HCT116 (cell line): Measurements from ENCODE around the gene KCTD10. TPM values are rescaled to one million over a fixed set of nuclear protein-coding genes. Genes with fewer than 3 reads are reported as not detected.

Experiments used
- ATAC-seq: fragments of 200-7000 bp; cut with Tn5 transposase; 2 replicates; pipeline ENCODE4 v1.9.1; 2020; ENCODE audit warnings: mild to moderate bottlenecking, moderate library complexity
- BruUV-seq: library from RNA; stranded (reverse); fragments of 400-500 nt; replicated peaks from 2 replicates; lab custom pipeline; 2021; lab: Mats Ljungman, UMichigan
- CTCF ChIA-PET: fragments of 300-600 bp; sonication (Branson Sonifier 250); formaldehyde crosslinking; loops from one replicate; lab custom pipeline; 2021; ENCODE audit warnings: antibody characterized with exemption; lab: Charles Lee
- POLR2A ChIA-PET: fragments of 300-600, 350-600 bp; sonication (Branson Sonifier 250); formaldehyde crosslinking; loops from one replicate; lab custom pipeline; 2021; ENCODE audit warnings: antibody characterized with exemption; lab: Charles Lee
- RAD21 ChIA-PET, 2 experiments: fragments of 300-600 bp; sonication (Branson Sonifier 250); formaldehyde crosslinking; loops; one replicate each; lab custom pipeline; 2023; ENCODE audit warnings: low total read pairs in 2 of 2; ENCODE audit not compliant: uncharacterized antibody in 2 of 2, unreplicated experiment in 2 of 2, low non-redundant PET in 1 of 2; lab: Charles Lee
- DNase-seq: peaks from one replicate; pipeline ENCODE4 v3.0.0-alpha.2; 2010; ENCODE audit warnings: low read depth, low spot score
- H2AFZ ChIP-seq: fragments of 200-600 bp; shearing (Covaris generic), sonication (generic); 2 replicates; pipeline ENCODE4 v1.6.1; 2017; ENCODE audit warnings: low read depth, mixed run types, mixed read lengths, antibody characterized with exemption, low read length; ENCODE audit not compliant: poor library complexity, severe bottlenecking
- H3K27ac ChIP-seq: 2 replicates; pipeline ENCODE4 v1.5.1; 2012; ENCODE audit warnings: low read depth, low read length
- H3K27me3 ChIP-seq: fragments of 200-600 bp; sonication (generic); 2 replicates; pipeline ENCODE4 v1.6.1; 2016; ENCODE audit warnings: mixed run types, low read length, mixed read lengths; ENCODE audit not compliant: insufficient read depth
- H3K36me3 ChIP-seq, 2 experiments: fragments of 200-500 bp in 1 of 2; fragments of 200-600 bp in 1 of 2; sonication (Bioruptor generic) in 1 of 2; sonication (generic) in 1 of 2; 2 replicates each; pipeline versions ENCODE4 v1.5.1 to v1.6.1; 2014 to 2016; ENCODE audit warnings: low read length in 2 of 2, inconsistent platforms in 1 of 2, mixed read lengths in 1 of 2, mixed run types in 1 of 2; ENCODE audit not compliant: insufficient read depth in 2 of 2, control insufficient read depth in 1 of 2
- H3K4me1 ChIP-seq, 2 experiments: fragments of 200-600 bp in 1 of 2; sonication (generic) in 1 of 2; 2 replicates each; pipeline versions ENCODE4 v1.5.1 to v1.6.1; 2012 to 2017; ENCODE audit warnings: low read length in 2 of 2, inconsistent platforms in 1 of 2, mild to moderate bottlenecking in 1 of 2, mixed read lengths in 1 of 2, mixed run types in 1 of 2, moderate library complexity in 1 of 2; ENCODE audit not compliant: insufficient read depth in 2 of 2, control insufficient read depth in 1 of 2
- H3K4me2 ChIP-seq: fragments of 200-600 bp; sonication (generic); 2 replicates; pipeline ENCODE4 v1.6.1; 2017; ENCODE audit warnings: mixed run types, low read length, mixed read lengths
- H3K4me3 ChIP-seq, 2 experiments: fragments of 200-600 bp in 1 of 2; sonication (generic) in 1 of 2; replicated peaks in 1 of 2; 2 replicates each; pipeline ENCODE4 v1.5.1; 2011 to 2016; ENCODE audit warnings: low read length in 2 of 2, control low read depth in 1 of 2, low read depth in 1 of 2, mild to moderate bottlenecking in 1 of 2, mixed read lengths in 1 of 2, mixed run types in 1 of 2
- H3K79me2 ChIP-seq: fragments of 200-600 bp; sonication (generic); 2 replicates; pipeline ENCODE4 v1.6.1; 2017; ENCODE audit warnings: mild to moderate bottlenecking, mixed run types, low read length, moderate library complexity, mixed read lengths; ENCODE audit not compliant: insufficient read depth
- H3K9ac ChIP-seq: fragments of 200-600 bp; sonication (generic); 2 replicates; pipeline ENCODE4 v1.6.1; 2016; ENCODE audit warnings: low read length, mixed read lengths
- H3K9me2 ChIP-seq: fragments of 200-600 bp; sonication (generic), shearing (Covaris generic); 2 replicates; pipeline ENCODE4 v1.6.1; 2017; ENCODE audit warnings: mixed run types, mild to moderate bottlenecking, moderate library complexity; ENCODE audit not compliant: insufficient read depth
- H3K9me3 ChIP-seq, 2 experiments: fragments of 200-500 bp in 1 of 2; fragments of 200-600 bp in 1 of 2; sonication (Bioruptor generic) in 1 of 2; sonication (generic) in 1 of 2; 2 replicates each; pipeline ENCODE4 v1.6.1; 2014 to 2017; ENCODE audit warnings: low read length in 2 of 2, mixed read lengths in 2 of 2, inconsistent platforms in 1 of 2, low read depth in 1 of 2, mild to moderate bottlenecking in 1 of 2, mixed run types in 1 of 2, moderate library complexity in 1 of 2; ENCODE audit not compliant: control insufficient read depth in 1 of 2, insufficient read depth in 1 of 2
- H4K20me1 ChIP-seq: fragments of 200-600 bp; sonication (generic), shearing (Covaris generic); 2 replicates; pipeline ENCODE4 v1.6.1; 2017; ENCODE audit warnings: mixed run types, mild to moderate bottlenecking, moderate library complexity; ENCODE audit not compliant: insufficient read depth
- CBX3 ChIP-seq: IDR thresholded peaks from 2 replicates; pipeline ENCODE4 v1.6.1; 2012; ENCODE audit warnings: low read depth
- EZH2 ChIP-seq: fragments of 200-600 bp; sonication (generic); IDR thresholded peaks from 2 replicates; pipeline ENCODE4 v1.6.1; 2017; ENCODE audit warnings: antibody characterized with exemption, mixed run types
- intact Hi-C: fragments of 100-400 bp; cut with micrococcal nuclease; formaldehyde crosslinking; loops from 2 replicates; pipeline ENCODE4 v1.10.0; 2022
- total RNA-seq: library from RNA; stranded (reverse); gene quantifications from one replicate; pipeline ENCODE4 v1.2.1, GENCODE V29; 2021; ENCODE audit not compliant: unreplicated experiment
- TF ChIP-seq, protein P1 (sequence below), 3 experiments: fragments of 200-600 bp in 1 of 3; sonication (generic) in 1 of 3; IDR thresholded peaks in 2 of 3; conservative IDR thresholded peaks in 1 of 3; 2 replicates each; pipeline ENCODE4 v1.5.1; 2012 to 2017; ENCODE audit warnings: low read depth in 2 of 3, low read length in 2 of 3, antibody characterized with exemption in 1 of 3, borderline replicate concordance in 1 of 3, control low read depth in 1 of 3, mild to moderate bottlenecking in 1 of 3, mixed read lengths in 1 of 3, mixed run types in 1 of 3, moderate library complexity in 1 of 3; ENCODE audit not compliant: insufficient read depth in 1 of 3
- TF ChIP-seq, protein P2 (sequence below): IDR thresholded peaks from 2 replicates; pipeline ENCODE4 v1.6.1; 2012

The KCTD10 gene
- total RNA-seq, 1 experiment from 2014 or later = 34.7 TPM

DNA sequence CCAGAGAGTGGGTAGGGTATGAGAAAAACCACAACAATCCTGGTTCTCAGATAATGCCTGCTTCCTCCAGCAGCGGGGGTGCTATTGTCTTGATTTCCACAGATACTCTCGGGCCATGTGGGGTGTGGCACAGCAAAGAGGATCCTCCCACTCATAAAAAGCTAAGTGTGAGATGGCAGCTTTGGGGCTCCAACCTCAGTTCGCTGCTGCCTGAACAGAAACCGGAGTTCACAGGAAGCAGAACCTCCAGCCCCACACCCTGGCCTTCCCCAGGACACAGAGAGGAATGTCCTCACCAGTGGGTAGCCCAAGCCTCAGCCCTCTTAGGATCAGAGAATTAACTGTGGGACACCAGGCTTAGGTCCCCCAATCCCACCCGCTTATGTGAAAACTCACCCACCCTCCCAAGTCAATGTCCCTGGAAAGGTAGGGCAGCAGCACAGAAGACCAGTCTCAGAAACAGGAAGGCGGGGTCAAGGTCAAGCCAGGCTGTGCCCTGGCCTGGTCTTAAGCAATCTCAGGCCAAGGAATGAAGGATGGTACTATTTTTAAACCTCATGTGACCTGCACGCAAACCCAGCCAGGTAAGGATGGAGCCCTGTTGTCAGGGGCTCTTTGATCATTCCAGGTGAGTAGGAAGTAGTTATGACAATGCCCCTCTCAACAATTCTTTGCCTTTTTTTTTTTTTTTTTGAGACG lies 9.0 kb downstream of the KCTD10 start:
- DNase-seq (no peak), ATAC-seq (no peak)
- no peaks in the 10 kb centered on the region for H3K9me2 ChIP-seq
- H3K36me3 ChIP-seq = peaks cover 5 to 19% of the 10 kb centered on the region in 2 experiments; a peak in 3 of 4 replicates
- H3K27ac ChIP-seq = no peak overlapping the region
- no peak overlapping the region for H3K9ac ChIP-seq
- no peak overlapping the region for H3K4me2 ChIP-seq
- ChIA-PET CTCF (no interaction called here), RAD21 (no interaction called here), POLR2A (no interaction called here)
- H3K4me1 ChIP-seq = peaks cover 16 to 23% of the 10 kb centered on the region in 2 experiments
- intact Hi-C loops = no loop called here
- no peaks in the 10 kb centered on the region for H3K27me3 ChIP-seq
- H4K20me1 ChIP-seq = 0 out of 2 replicates have a peak, but pooled peaks cover 4% of the 10 kb centered on the region
- no TSS peak for BruUV-seq
- H2AFZ ChIP-seq = no peak overlapping the region
- no peaks in the 10 kb centered on the region for H3K9me3 ChIP-seq
- no peak overlapping the region for H3K4me3 ChIP-seq
- TF ChIP-seq, protein P1, sequence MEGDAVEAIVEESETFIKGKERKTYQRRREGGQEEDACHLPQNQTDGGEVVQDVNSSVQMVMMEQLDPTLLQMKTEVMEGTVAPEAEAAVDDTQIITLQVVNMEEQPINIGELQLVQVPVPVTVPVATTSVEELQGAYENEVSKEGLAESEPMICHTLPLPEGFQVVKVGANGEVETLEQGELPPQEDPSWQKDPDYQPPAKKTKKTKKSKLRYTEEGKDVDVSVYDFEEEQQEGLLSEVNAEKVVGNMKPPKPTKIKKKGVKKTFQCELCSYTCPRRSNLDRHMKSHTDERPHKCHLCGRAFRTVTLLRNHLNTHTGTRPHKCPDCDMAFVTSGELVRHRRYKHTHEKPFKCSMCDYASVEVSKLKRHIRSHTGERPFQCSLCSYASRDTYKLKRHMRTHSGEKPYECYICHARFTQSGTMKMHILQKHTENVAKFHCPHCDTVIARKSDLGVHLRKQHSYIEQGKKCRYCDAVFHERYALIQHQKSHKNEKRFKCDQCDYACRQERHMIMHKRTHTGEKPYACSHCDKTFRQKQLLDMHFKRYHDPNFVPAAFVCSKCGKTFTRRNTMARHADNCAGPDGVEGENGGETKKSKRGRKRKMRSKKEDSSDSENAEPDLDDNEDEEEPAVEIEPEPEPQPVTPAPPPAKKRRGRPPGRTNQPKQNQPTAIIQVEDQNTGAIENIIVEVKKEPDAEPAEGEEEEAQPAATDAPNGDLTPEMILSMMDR (IDR thresholded peaks at IDR 0.05 in 2 of 3, conservative IDR thresholded peaks at IDR 0.05 in 1 of 3; ENCODE audit: borderline replicate concordance in 1 of 3, insufficient read depth in 1 of 3, low read depth in 2 of 3, low read length in 2 of 3) = no peak
- peaks cover 69% of the 10 kb centered on the region for H3K79me2 ChIP-seq

DNA sequence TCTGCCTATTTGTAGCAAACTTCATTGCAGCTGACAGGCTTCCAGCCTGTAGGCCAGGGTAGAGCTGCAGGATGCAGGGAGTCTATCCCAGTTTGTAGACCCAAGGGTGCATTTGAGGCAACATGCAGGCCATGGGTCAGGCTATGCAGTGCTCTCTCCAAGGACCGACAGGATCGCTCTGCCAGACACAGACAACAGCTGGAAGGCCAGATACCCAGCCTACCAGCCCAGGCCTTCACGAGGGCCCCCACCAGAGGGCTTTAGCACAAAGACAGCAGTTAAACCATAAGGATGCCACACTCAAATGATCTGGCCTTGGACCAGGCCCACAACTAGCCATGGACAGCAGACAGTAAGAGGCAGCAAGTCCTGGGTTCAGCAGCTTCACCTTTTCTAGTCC lies 10.3 kb downstream of the KCTD10 start:
- no peak for ATAC-seq
- no peaks in the 10 kb centered on the region for H3K9me3 ChIP-seq
- peaks cover 5 to 19% of the 10 kb centered on the region in 2 experiments; a peak in 3 of 4 replicates for H3K36me3 ChIP-seq
- CTCF ChIA-PET = no interaction called here
- no peak for DNase-seq
- POLR2A ChIA-PET = no interaction called here
- no peak overlapping the region for H3K4me3 ChIP-seq
- no TSS peak for BruUV-seq
- no peak overlapping the region for H2AFZ ChIP-seq
- no peaks in the 10 kb centered on the region for H3K27me3 ChIP-seq
- TF ChIP-seq, protein P2, sequence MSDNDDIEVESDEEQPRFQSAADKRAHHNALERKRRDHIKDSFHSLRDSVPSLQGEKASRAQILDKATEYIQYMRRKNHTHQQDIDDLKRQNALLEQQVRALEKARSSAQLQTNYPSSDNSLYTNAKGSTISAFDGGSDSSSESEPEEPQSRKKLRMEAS = no peak
- TF ChIP-seq CBX3 = no peak
- TF ChIP-seq EZH2 = no peak
- H3K79me2 ChIP-seq = peaks cover 66% of the 10 kb centered on the region
- RAD21 ChIA-PET = no interaction called here
- no peak overlapping the region for H3K4me2 ChIP-seq
- H3K9me2 ChIP-seq = no peaks in the 10 kb centered on the region
- intact Hi-C loops = no loop called here
- H3K4me1 ChIP-seq = peaks cover 29 to 36% of the 10 kb centered on the region in 2 experiments
- H3K9ac ChIP-seq = no peak overlapping the region
- no peak overlapping the region for H3K27ac ChIP-seq
- peaks cover 4% of the 10 kb centered on the region; the same call in 1 of the 2 replicates for H4K20me1 ChIP-seq
